NOMO-1 treated with dmso at 0.1 percent for 144 hours (cell line): ENCODE measurements around the gene PELO.

Experiments
- DNase-seq: peaks from one replicate; lab custom pipeline; 2025; ENCODE audit not compliant: unreplicated experiment; lab: John Stamatoyannopoulos, UW

Gene PELO

DNA sequence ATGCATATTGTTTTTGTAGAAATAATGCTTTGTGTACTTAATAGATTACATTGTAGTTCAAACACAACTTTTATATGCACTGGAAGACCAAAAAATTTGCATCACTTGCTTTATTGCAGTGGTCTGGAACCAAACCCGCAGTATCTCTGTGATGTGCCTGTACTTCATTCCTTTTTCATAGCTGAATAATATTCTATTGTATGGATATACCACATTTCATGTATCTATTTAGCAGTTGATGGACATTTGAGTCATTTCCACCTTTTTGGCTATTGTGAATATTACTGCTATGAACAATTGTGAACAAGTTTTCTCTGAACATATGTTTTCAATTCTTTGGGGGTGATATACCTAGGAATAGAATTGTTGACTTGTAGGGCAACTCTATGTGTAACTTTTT, 40.1 kb downstream of the PELO start:
- no peak for DNase-seq

- no peak for DNase-seq
These were observed 41.9 kb downstream of the PELO start for GRCh38 chr5:52829664-52830063.

DNA sequence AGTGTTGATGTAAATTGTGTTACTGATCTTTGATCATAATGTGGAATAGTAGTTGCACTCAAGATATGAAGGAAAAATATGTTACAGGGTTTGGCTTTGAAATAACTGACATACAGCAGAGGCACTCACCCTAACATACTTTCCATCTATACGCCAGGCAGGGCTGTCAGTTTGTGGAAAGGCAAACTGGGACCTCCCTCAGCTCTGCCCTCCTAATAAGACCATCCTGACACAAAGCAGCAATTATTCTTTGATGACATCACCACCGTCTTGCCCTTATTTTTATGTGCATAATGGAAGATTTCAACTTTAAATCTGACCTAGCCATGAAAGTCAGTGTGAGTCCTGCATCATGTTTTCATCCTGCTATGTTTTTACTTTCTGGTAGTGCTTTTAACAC, 42.9 kb downstream of the PELO start:
- no peak for DNase-seq

- DNase-seq, result peak; percentile 20
These were observed 44.2 kb downstream of the PELO start for GRCh38 chr5:52831786-52832511.

DNA sequence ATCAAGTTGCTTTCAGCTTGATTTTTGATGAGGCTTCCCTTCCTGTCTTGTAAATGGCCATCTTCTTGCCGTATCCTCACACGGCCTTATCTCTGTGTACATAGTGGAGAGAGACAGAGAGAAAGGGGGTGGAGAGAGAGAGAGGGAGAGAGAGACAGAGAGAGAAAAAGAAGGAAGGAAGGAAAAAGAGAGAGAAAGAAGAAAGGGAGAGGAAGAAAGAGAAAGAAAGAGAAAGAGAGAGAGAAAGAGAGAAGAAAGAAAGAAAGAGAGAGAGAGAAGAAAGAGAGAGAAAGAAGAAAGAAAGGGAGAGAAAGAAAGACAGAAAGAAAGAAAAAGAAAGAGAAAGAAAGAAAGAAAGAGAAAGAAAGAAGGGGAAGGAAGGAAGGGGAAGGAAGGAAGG, 46.6 kb downstream of the PELO start:
- no peak for DNase-seq

GRCh38 chr5:52837068-52837467, 49.4 kb downstream of the PELO start:
- no peak for DNase-seq
